ENCODE measurements around the gene PDCD11.

GRCh38 chr10:103449208-103450144, 53.0 kb downstream of the PDCD11 start:
- TF ChIP-seq SPI1 (IDR thresholded peaks at IDR 0.05; ENCODE audit: low read depth, low read length) (no peak), POLR2AphosphoS5 (IDR thresholded peaks at IDR 0.05; ENCODE audit: low read depth, low read length) (no peak), POLR2A (IDR thresholded peaks at IDR 0.05; ENCODE audit: low read depth, low read length) (no peak)

Data from GM12891 (cell line).